OCI-LY7 (cell line): Measurements from ENCODE around the gene LRIG2. TPM values are rescaled to one million over a fixed set of nuclear protein-coding genes. Genes with fewer than 3 reads are reported as not detected.

Experiments used
- BruUV-seq: library from RNA; stranded (reverse); fragments of 400-500 nt; replicated peaks from 2 replicates; lab custom pipeline; 2021; lab: Mats Ljungman, UMichigan
- CTCF ChIA-PET: fragments of 300-600 bp; sonication (Branson Sonifier 250); formaldehyde crosslinking; loops from one replicate; lab custom pipeline; 2022; ENCODE audit warnings: antibody characterized with exemption; ENCODE audit not compliant: unreplicated experiment; lab: Charles Lee
- POLR2A ChIA-PET: fragments of 300-600 bp; sonication (Branson Sonifier 250); formaldehyde crosslinking; loops from one replicate; lab custom pipeline; 2022; ENCODE audit warnings: antibody characterized with exemption; lab: Charles Lee
- DNase-seq: peaks from one replicate; pipeline ENCODE4 v3.0.0-alpha.2; 2015; ENCODE audit warnings: low spot score
- H2AFZ ChIP-seq: fragments of 200-600 bp; sonication (generic), shearing (Covaris generic); 2 replicates; pipeline ENCODE4 v1.6.1; 2014; ENCODE audit warnings: mild to moderate bottlenecking, antibody characterized with exemption, low read length, moderate library complexity
- H3K27ac ChIP-seq: fragments of 200-600 bp; sonication (generic); 2 replicates; pipeline ENCODE4 v1.5.1; 2014; ENCODE audit warnings: mixed run types, low read depth, mild to moderate bottlenecking, moderate library complexity, low read length, inconsistent platforms; ENCODE audit not compliant: poor library complexity, severe bottlenecking
- H3K36me3 ChIP-seq: fragments of 200-600 bp; sonication (generic); 2 replicates; pipeline ENCODE4 v1.6.1; 2014; ENCODE audit warnings: mild to moderate bottlenecking, antibody characterized with exemption, low read length, moderate library complexity, mixed read lengths; ENCODE audit not compliant: insufficient read depth
- H3K4me1 ChIP-seq: fragments of 200-600 bp; sonication (generic); 2 replicates; pipeline ENCODE4 v1.5.1; 2014; ENCODE audit warnings: mild to moderate bottlenecking, low read length; ENCODE audit not compliant: insufficient read depth, poor library complexity, severe bottlenecking
- H3K4me2 ChIP-seq: fragments of 200-600 bp; sonication (generic); 2 replicates; pipeline ENCODE4 v1.6.1; 2014; ENCODE audit warnings: mild to moderate bottlenecking, low read length
- H3K4me3 ChIP-seq: fragments of 200-600 bp; sonication (generic); 2 replicates; pipeline ENCODE4 v1.5.1; 2014; ENCODE audit warnings: mild to moderate bottlenecking, low read depth, low read length; ENCODE audit not compliant: poor library complexity, severe bottlenecking
- H3K79me2 ChIP-seq: fragments of 200-600 bp; sonication (generic); 2 replicates; pipeline ENCODE4 v1.6.1; 2016; ENCODE audit warnings: low read depth, mild to moderate bottlenecking, low read length, moderate library complexity, mixed read lengths; ENCODE audit not compliant: insufficient read depth
- H3K9me2 ChIP-seq: fragments of 200-600 bp; sonication (generic); 2 replicates; pipeline ENCODE4 v1.6.1; 2016; ENCODE audit warnings: mild to moderate bottlenecking, low read length, mixed read lengths; ENCODE audit not compliant: insufficient read depth
- H3K9me3 ChIP-seq: fragments of 200-600 bp; sonication (generic); 2 replicates; pipeline ENCODE4 v1.6.1; 2014; ENCODE audit warnings: mild to moderate bottlenecking, mixed run types, low read length, mixed read lengths
- H4K20me1 ChIP-seq: fragments of 200-600 bp; sonication (generic); 2 replicates; pipeline ENCODE4 v1.6.1; 2014; ENCODE audit warnings: mild to moderate bottlenecking, antibody characterized with exemption, low read length, moderate library complexity, mixed read lengths; ENCODE audit not compliant: insufficient read depth
- CTCF ChIP-seq: fragments of 200-600 bp; sonication (generic); conservative IDR thresholded peaks from 2 replicates; pipeline ENCODE4 v1.5.1; 2014; ENCODE audit warnings: mild to moderate bottlenecking, antibody characterized with exemption, low read length, moderate library complexity, mixed read lengths
- EZH2phosphoT487 ChIP-seq: fragments of 200-600 bp; sonication (generic); IDR thresholded peaks from 2 replicates; pipeline ENCODE4 v1.6.1; 2018; ENCODE audit warnings: low read depth, borderline replicate concordance, mild to moderate bottlenecking, mixed run types, antibody characterized with exemption, low read length, moderate library complexity, mixed read lengths
- intact Hi-C: fragments of 100-400 bp; cut with micrococcal nuclease; formaldehyde crosslinking; loops from one replicate; pipeline ENCODE4 v1.10.0; 2022; ENCODE audit not compliant: unreplicated experiment
- total RNA-seq, 2 experiments: library from RNA; depleted of rRNA in 1 of 2; stranded (reverse); fragments of >200 nt in 1 of 2; shearing (Covaris generic) in 1 of 2; gene quantifications; 2 replicates each; pipeline ENCODE4 v1.2.3, GENCODE V29; 2014 to 2022

Gene LRIG2
- total RNA-seq, 2 experiments from 2014 or later = 11.6 to 16.7 TPM

DNA sequence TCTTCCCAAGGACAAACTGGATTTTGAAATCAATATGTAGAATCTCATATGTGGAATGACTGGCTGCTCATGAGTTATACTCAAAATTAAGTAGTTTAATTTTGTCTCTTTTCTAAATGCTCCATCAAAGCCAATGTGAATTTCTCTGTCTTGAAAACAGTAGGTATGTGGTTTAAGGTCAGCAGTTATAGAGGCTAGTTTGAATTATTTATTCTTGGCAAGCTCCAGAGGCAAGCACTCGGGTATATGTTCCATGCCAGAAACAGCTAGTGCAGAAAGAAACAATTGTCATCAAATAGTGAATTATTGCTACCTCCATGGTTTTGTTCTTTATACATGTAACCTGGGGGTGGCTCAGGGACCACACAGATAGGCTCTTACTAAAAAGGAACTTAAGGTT, 63.5 kb downstream of the LRIG2 start:
- POLR2A ChIA-PET = no interaction called here
- no TSS peak for BruUV-seq
- Histone ChIP-seq H3K27ac (no peak overlapping the region), H3K36me3 (no peaks in the 10 kb centered on the region), H2AFZ (no peak overlapping the region), H3K4me1 (no peaks in the 10 kb centered on the region), H3K9me3 (no peaks in the 10 kb centered on the region), H3K4me3 (no peak overlapping the region), H3K79me2 (no peaks in the 10 kb centered on the region), H4K20me1 (no peaks in the 10 kb centered on the region; the same call in 1 of the 2 replicates), H3K4me2 (no peak overlapping the region), H3K9me2 (no peaks in the 10 kb centered on the region)
- CTCF ChIA-PET = no interaction called here
- DNase-seq = no peak
- no peak for TF ChIP-seq EZH2phosphoT487
- intact Hi-C loops = no loop called here

DNA sequence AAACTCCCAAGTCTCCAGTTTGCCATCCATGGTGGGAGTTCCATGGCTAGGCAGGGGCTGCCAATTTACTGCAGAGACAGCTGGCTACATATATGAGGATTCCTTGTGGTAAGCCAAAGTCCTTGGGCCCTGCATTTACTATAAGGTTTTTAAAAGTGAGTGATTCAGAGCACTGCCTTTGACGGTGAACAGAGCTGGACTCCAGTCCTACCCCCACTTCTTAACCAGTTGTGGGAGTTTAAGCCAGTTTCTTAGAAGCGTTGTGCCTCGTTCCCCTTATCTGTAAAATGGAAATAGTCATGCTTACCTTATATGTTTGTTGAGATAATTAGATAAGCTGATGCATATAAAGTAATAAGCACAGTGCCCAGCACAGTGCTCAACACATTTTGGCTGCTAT, 64.6 kb downstream of the LRIG2 start:
- TF ChIP-seq CTCF (no peak), EZH2phosphoT487 (no peak)

DNA sequence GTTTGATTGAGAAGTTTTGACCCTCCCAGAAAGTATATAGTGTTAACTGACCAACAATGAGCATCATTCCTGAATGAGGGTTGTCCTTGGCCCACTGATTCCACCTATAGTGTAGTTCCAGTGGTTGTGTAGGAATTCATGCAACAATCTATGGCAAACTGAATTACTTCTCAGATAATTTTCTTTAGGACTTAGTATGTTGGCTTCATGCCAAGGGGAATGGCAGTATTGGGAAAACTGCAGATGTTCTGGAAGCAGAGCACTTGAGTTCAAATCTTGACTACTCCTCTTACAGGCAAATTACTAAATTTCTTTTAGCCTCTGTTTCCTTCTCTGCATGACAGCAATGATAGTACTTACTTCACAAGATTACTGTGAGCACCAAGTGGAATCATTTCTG, 65.8 kb downstream of the LRIG2 start:
- no peaks in the 10 kb centered on the region; the same call in 1 of the 2 replicates for H4K20me1 ChIP-seq
- TF ChIP-seq EZH2phosphoT487 (no peak), CTCF (no peak)
- ChIA-PET CTCF (no interaction called here), POLR2A (no interaction called here)
- no peaks in the 10 kb centered on the region for H3K79me2 ChIP-seq
- intact Hi-C loops = no loop called here
- no peaks in the 10 kb centered on the region for H3K9me3 ChIP-seq
- no peak for DNase-seq
- no TSS peak for BruUV-seq
- no peak overlapping the region for H2AFZ ChIP-seq
- H3K27ac ChIP-seq = no peak overlapping the region
- no peaks in the 10 kb centered on the region for H3K9me2 ChIP-seq
- H3K4me3 ChIP-seq = no peak overlapping the region
- no peak overlapping the region for H3K4me2 ChIP-seq
- no peaks in the 10 kb centered on the region for H3K36me3 ChIP-seq
- H3K4me1 ChIP-seq = no peaks in the 10 kb centered on the region

More for the DNA sequence above, 64.6 kb downstream of the LRIG2 start:
- BruUV-seq = no TSS peak
- Histone ChIP-seq H3K4me2 (no peak overlapping the region), H3K4me3 (no peak overlapping the region), H3K9me2 (no peaks in the 10 kb centered on the region), H4K20me1 (no peaks in the 10 kb centered on the region; the same call in 1 of the 2 replicates), H3K36me3 (no peaks in the 10 kb centered on the region), H3K4me1 (no peaks in the 10 kb centered on the region), H3K27ac (no peak overlapping the region), H3K79me2 (no peaks in the 10 kb centered on the region), H2AFZ (no peak overlapping the region), H3K9me3 (no peaks in the 10 kb centered on the region)
- intact Hi-C loops = no loop called here
- POLR2A ChIA-PET = interaction anchor here (0.6 kb wide), 1 partner anchor 26 kb away, joined by 3 read pairs; no protein-coding TSS in a partner anchor
- CTCF ChIA-PET = no interaction called here
- no peak for DNase-seq
